Midbrain (tissue), 1 donor: ENCODE measurements around the gene ERFE.

Experiments used
- DNase-seq: peaks from one replicate; lab custom pipeline; 2025; lab: John Stamatoyannopoulos, UW

Gene ERFE

GRCh38 chr2:238126338-238126737 lies 32.4 kb upstream of the ERFE start:
- DNase-seq = no peak

- no peak for DNase-seq
These were observed 32.0 kb upstream of the ERFE start for GRCh38 chr2:238126775-238127164.

GRCh38 chr2:238127165-238128060 lies 31.4 kb upstream of the ERFE start:
- no peak for DNase-seq

- no peak for DNase-seq
These were observed 30.7 kb upstream of the ERFE start for GRCh38 chr2:238128061-238128440.

- no peak for DNase-seq
These were observed 30.2 kb upstream of the ERFE start for GRCh38 chr2:238128534-238129001.

GRCh38 chr2:238129166-238130010 lies 29.4 kb upstream of the ERFE start:
- no peak for DNase-seq

- no peak for DNase-seq
These were observed 28.6 kb upstream of the ERFE start for GRCh38 chr2:238130111-238130695.

- DNase-seq = no peak
These were observed 27.8 kb upstream of the ERFE start for GRCh38 chr2:238130696-238131628.

GRCh38 chr2:238131761-238132462 lies 26.9 kb upstream of the ERFE start:
- no peak for DNase-seq

GRCh38 chr2:238132463-238133450 lies 26.0 kb upstream of the ERFE start:
- no peak for DNase-seq

GRCh38 chr2:238133499-238134392 lies 25.0 kb upstream of the ERFE start:
- DNase-seq = no peak

GRCh38 chr2:238134393-238134785 lies 24.4 kb upstream of the ERFE start:
- DNase-seq = no peak

GRCh38 chr2:238135601-238136150 lies 23.1 kb upstream of the ERFE start:
- DNase-seq = no peak

GRCh38 chr2:238136820-238137537 lies 21.8 kb upstream of the ERFE start:
- no peak for DNase-seq

GRCh38 chr2:238137885-238138284 lies 20.9 kb upstream of the ERFE start:
- DNase-seq = no peak

GRCh38 chr2:238138331-238139195 lies 20.2 kb upstream of the ERFE start, which contains the start of gene KLHL30:
KLHL30 (plus strand) TSS chr2:238138668; CDS start chr2:238140755, 2,087 bp downstream.
- DNase-seq = no peak
